ENCODE results near the gene ELL.

The ELL gene

DNA sequence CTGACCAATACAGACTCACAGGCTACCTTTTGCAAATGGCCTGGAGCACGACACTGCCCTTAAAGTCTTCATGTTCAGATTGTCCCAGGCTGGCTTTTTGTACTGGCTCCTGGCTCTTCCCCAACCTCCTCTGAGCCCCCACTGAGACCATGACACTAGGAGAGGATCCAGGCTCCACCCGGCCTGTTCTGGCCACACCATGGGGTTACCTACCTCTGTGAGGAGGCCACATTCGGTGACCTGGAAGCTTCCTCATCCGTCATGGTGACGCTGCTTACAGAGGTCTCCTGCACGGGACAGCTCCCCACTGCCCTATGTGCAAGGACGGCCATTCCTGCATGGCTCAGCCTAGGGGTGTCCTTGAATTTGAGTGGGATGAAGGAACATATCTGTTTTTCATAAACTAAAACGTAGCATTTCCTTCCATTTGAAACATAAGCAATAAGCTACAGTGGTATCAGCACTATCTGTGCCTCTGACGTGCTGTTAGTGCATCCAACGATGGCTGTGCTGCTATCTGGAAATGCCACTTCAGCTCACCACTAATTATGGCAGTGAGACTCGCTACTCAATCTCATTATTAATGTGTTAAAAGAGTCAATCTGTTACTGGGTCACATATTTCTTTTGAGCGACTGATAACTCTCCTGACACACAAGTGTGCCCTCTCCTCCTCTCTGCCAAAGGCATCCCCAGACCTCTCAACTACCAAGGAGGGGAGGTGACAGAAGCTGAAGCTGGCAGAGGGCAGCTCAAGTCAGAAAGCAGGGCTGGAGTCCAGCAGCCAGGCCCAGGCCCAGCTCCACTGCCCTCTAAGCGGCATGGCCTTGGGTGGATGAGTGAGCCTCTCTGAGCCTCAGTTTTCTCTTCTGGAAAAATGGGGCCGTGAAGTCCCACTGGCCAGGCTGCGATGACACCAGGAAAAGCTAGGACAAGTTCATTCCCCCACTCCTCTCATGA is 29.6 kb downstream of the ELL start:
- no peak for DNase-seq (ENCODE audit: extremely low spot score, insufficient read length, low read depth)
- no peak for FAIRE-seq

DNA sequence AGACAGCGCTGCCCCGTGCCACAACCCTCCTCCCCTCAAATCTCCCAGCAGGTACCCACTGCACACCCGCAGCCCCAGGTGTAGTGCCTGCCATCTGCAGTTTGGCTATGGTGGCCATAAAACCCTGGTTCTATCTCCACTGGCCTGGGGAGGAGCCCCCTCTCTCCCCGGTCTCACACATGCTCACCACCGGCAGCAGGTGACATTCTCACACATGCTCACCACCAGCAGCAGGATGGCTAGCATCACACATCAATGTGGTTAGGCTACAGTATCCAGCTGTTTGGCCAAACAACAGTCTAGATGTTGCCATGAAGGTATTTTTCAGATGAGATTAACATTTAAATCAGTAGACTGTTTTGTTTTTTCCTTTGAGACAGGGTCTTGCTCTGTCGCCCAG is 31.1 kb downstream of the ELL start:
- DNase-seq (ENCODE audit: extremely low spot score, insufficient read length, low read depth) (no peak), FAIRE-seq (no peak)

- DNase-seq (ENCODE audit: extremely low spot score, insufficient read length, low read depth) (no peak), FAIRE-seq (no peak)
These were observed 32.2 kb downstream of the ELL start for GRCh38 chr19:18489627-18490184.

GRCh38 chr19:18488838-18489626 is 32.8 kb downstream of the ELL start:
- no peak for DNase-seq (ENCODE audit: extremely low spot score, insufficient read length, low read depth)
- FAIRE-seq = no peak

DNA sequence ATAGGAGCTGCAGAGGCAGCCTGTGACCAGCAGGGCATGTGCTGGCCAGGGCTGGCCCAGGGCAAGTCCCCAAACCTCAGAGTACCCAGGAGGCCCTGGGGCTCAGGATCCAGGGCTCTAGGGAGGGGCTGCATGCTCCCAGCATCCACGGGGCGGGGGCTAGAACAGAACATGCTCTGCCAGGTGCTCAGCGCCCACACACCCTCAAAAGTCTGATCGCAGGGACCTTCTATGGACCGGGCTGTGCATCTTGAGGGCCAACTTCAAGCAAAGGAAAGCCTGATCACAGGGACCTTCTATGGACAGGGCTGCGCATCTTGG is 33.5 kb downstream of the ELL start:
- no peak for FAIRE-seq
- no peak for DNase-seq (ENCODE audit: extremely low spot score, insufficient read length, low read depth)

DNA sequence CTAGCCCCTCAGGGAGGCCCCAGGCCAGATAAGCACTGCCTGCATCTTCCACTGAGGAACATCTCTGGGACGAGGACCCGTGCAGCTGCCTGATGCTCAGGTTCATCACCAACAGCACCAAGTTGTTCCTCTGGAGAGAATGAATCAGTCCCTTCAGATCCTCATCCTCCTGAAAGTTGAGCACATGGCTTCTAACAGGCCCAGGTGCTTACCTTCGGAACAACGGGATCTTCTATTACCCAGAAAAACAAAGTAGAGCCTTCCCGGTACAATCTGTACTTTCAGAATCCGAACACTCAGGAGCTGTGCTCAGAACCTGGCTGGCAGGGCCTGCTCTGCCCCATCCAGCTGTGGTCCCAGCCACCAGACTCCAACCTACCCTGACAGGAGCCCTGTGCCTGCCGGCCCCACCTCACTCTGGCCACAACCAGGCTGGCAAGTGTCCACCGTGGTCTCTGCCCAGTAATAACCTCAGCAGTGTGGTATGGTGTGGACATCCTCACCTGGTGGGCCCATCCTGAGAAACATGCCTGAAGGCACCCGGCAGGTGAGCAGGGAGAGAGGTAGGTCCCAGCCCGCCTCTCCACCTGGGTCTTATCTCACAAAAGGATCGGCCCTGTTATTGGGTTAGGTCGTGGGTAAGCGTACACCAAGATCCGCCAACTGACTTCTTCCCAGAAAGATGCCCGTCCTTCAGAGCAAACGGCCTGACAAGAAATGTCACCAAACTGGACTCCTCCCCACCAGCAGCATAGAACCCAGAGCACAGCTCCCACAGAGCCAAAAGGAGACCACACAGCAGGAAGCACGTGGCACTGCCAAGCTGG is 34.1 kb downstream of the ELL start:
- FAIRE-seq = no peak
- no peak for DNase-seq (ENCODE audit: extremely low spot score, insufficient read length, low read depth)

DNA sequence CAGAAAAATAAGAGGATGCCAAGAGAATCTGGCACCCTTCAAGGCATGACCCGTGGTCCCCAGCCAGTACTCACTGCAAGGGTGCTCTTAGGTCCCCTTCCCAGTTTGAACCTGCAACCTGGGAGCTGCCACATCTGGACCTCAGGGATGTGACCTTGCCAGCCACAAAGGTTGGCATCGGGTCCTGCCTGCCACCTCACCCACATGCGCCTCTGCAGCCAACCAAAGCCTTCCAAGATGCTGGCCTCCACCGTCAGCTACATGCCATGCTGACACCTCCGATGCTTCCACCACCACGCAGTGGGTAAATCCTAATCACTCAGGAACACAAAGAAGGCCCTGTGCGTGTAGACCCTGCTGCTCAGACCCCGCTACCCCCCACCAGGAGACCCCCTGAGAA is 35.1 kb downstream of the ELL start:
- DNase-seq (ENCODE audit: extremely low spot score, insufficient read length, low read depth) = no peak
- FAIRE-seq = no peak

- FAIRE-seq (no peak), DNase-seq (ENCODE audit: extremely low spot score, insufficient read length, low read depth) (no peak)
These were observed 36.9 kb downstream of the ELL start for GRCh38 chr19:18484992-18485391.

DNA sequence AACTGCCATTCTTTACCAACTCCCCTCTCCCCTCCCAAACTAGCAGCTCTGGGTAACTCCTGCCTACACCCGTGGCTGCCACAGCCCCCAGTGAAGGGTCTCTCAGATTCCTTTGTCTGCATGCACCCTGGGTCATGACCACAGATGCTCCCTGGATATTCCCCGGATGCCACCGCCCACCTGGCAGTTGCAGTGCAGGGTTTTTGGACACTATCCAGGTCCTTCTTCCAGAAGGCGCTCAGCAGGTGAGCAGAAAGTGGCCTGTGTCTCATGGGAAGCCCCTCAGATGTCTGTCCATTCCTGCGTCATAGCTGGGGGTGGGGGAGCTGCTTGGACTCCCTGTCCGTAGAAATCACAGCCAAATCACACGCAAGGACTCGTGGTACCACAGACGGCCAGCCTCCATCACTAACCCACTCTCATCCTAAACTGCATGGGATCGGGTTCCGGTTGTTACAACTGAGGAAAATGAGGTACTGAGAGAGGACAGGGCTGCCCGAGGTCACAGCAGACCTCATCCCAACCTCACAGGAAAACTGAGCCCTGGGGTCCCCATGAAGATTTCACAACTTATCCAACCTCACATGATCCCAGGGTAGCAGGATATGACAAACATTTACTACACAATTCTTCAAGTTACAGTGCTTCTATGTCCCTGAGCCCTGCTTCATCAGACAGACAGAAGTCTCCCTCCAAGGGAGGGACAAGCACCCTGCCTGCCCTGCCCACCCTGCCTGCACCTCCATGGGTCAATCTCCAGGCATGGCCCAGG is 38.6 kb downstream of the ELL start:
- FAIRE-seq (no peak), DNase-seq (ENCODE audit: extremely low spot score, insufficient read length, low read depth) (no peak)

- no peak for DNase-seq (ENCODE audit: extremely low spot score, insufficient read length, low read depth)
- no peak for FAIRE-seq
These were observed 40.2 kb downstream of the ELL start for GRCh38 chr19:18481505-18482222.

- peak; percentile 5 for FAIRE-seq
- DNase-seq (ENCODE audit: extremely low spot score, insufficient read length, low read depth) = no peak
These were observed 41.7 kb downstream of the ELL start for GRCh38 chr19:18480006-18480691.

DNA sequence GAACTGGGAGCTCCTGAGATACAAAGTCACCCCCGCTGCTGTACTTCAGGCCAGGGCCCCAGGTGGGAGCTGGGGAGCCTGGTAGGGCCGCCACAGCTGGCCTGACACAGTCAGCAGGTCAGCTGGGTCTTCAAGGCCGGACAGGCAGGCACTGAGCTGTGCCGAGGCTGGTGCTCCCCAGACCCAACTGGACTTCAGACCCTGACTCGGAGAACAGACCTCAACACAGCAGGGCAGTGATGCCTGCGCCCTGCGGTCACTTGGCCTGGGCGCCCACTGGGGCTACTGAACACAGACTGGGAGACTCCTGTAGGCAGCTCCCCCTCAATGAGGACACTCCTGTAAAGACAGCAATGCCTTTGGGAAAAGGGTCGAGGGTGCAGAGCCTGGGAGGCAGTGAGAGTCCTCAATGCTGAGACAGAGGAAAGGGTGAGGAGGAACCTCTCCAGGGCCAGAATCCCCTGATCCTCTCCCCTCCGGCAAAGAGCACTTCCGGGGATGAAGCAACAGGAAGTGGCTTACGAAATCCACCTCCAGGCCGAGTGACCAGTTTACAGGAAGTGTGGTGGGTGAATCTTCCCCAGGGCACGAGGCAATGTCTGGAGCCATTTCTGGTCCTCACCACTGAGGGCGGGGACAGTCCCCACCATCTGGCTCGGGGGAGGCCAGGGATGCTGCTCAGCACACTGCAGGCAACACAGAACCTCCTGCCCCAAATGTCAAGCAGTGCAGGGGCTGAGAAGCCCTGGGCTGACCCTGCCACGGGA is 43.1 kb downstream of the ELL start:
- FAIRE-seq (peak; percentile 97), DNase-seq (ENCODE audit: extremely low spot score, insufficient read length, low read depth) (peak; percentile 71)

DNA sequence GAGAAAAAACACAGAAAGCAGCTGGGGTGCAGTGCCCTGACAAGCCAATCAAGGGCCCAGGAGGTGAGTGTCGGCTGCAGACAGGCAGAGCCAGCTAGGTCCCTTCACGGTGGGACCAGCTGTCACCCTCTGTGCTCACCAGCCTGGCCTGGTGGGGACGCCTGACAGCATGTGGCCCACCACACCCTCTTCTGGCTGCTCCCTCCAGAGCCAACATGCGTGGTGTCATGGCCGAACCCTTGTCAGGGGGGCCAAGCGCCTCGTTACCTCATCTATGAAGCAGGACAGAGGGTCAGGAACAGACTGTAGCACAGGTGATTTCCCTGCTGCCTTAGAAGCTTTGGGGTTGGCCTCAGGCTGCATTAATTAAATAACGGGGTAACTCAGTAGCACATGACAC is 43.9 kb downstream of the ELL start:
- FAIRE-seq (no peak), DNase-seq (ENCODE audit: extremely low spot score, insufficient read length, low read depth) (no peak)

- no peak for FAIRE-seq
- no peak for DNase-seq (ENCODE audit: extremely low spot score, insufficient read length, low read depth)
These were observed 44.7 kb downstream of the ELL start for GRCh38 chr19:18477042-18477779.

GRCh38 chr19:18476507-18477041 is 45.3 kb downstream of the ELL start:
- FAIRE-seq (no peak), DNase-seq (ENCODE audit: extremely low spot score, insufficient read length, low read depth) (no peak)

DNA sequence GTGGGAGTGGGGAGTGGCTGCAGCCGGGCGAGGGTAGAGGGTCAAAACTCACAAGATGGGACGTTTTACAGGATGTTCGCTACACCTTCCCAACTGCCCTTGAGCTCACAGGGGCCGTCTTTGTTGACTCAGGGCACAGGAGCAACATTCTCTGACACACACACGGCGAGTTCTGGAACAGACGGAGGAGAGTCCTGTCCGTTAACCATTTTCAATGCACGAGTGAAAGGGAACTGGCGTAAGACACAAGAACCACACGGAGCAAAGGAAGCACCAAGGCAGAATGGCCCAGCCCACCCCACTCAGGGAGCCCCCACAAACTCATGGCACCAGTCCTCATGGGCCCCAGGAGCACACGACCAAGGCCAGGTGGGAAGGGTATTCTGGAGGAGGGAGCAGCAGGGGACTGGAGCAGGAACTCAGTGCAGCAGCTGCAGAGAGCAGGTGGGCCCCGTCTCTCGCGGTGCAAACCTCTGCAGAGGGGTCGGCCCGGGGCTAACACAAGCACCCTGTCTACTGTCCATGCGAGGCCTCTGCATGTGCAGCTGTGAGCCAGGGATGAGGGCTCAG is 46.0 kb downstream of the ELL start:
- FAIRE-seq (no peak), DNase-seq (ENCODE audit: extremely low spot score, insufficient read length, low read depth) (no peak)
